K562 (cell line): Measurements from ENCODE around the gene ZDHHC20. TPM values are rescaled to one million over a fixed set of nuclear protein-coding genes. Genes with fewer than 3 reads are reported as not detected.
A peak's percentile ranks its signal among the peaks of the same experiment; 100 is the strongest.

Source experiments
- ASH1L ChIP-seq: fragments of 450-650 bp; IDR thresholded peaks from 2 replicates; pipeline ENCODE4 v1.6.1; 2018; ENCODE audit warnings: borderline replicate concordance, mild to moderate bottlenecking, low read depth; ENCODE audit not compliant: partially characterized antibody
- CHD4 ChIP-seq: fragments of 200-600 bp; sonication (generic); IDR thresholded peaks from 3 replicates; pipeline ENCODE4 v1.6.1; 2012; ENCODE audit warnings: low read depth, mild to moderate bottlenecking, mixed read lengths, low read length, inconsistent platforms; ENCODE audit not compliant: insufficient read depth, insufficient replicate concordance, poor library complexity, severe bottlenecking
- CXXC5 ChIP-seq: fragments of 250-450 bp; sonication (Bioruptor Pico); IDR thresholded peaks from 2 replicates; pipeline ENCODE4 v1.8.0; 2022; ENCODE audit warnings: inconsistent platforms, mild to moderate bottlenecking, moderate library complexity
- HMBOX1 ChIP-seq: sonication (generic); IDR thresholded peaks from 2 replicates; pipeline ENCODE4 v1.6.1; 2016
- HNRNPK ChIP-seq: fragments of 200-400 bp; formaldehyde crosslinking; IDR thresholded peaks from one replicate; pipeline ENCODE4 v1.6.1; 2018; ENCODE audit warnings: mild to moderate bottlenecking, low read depth, low read length; ENCODE audit not compliant: poor library complexity, severe bottlenecking
- JUN ChIP-seq, 2 experiments: sonication (generic) in 1 of 2; formaldehyde crosslinking in 1 of 2; IDR thresholded peaks; 2 replicates each; pipeline versions ENCODE4 v1.6.1 to v1.8.0; 2012 to 2022; ENCODE audit warnings: borderline replicate concordance in 2 of 2, mild to moderate bottlenecking in 2 of 2, improper control_type of control experiment in 1 of 2, low read depth in 1 of 2, low read length in 1 of 2, missing genetic modification reagents in 1 of 2
- JUND ChIP-seq, 2 experiments: IDR thresholded peaks; 2 replicates in 1 of 2; 3 replicates in 1 of 2; pipeline ENCODE4 v1.6.1; 2011; ENCODE audit warnings: borderline replicate concordance in 2 of 2, low read depth in 2 of 2, low read length in 2 of 2, improper control_type of control experiment in 1 of 2, missing biosample characterization in 1 of 2, missing genetic modification characterization in 1 of 2, missing genetic modification reagents in 1 of 2
- L3MBTL2 ChIP-seq: fragments of 450-650 bp; IDR thresholded peaks from 2 replicates; pipeline ENCODE4 v1.6.1; 2016; ENCODE audit warnings: mild to moderate bottlenecking, moderate library complexity
- LCOR ChIP-seq: sonication (generic); formaldehyde crosslinking; IDR thresholded peaks from 2 replicates; pipeline ENCODE4 v1.8.0; 2022; ENCODE audit warnings: mild to moderate bottlenecking, missing genetic modification reagents
- MXI1 ChIP-seq: IDR thresholded peaks from 2 replicates; pipeline ENCODE4 v1.6.1; 2011; ENCODE audit warnings: low read depth, mild to moderate bottlenecking, improper control_type of control experiment, low read length
- PATZ1 ChIP-seq: fragments of 250-450 bp; sonication (Bioruptor Pico); IDR thresholded peaks from 2 replicates; pipeline ENCODE4 v1.5.0; 2020; ENCODE audit warnings: mild to moderate bottlenecking, borderline replicate concordance
- RB1 ChIP-seq: fragments of 450-650 bp; IDR thresholded peaks from 2 replicates; pipeline ENCODE4 v1.6.1; 2017; ENCODE audit warnings: low read depth, mild to moderate bottlenecking
- RBFOX2 ChIP-seq: fragments of 200-400 bp; formaldehyde crosslinking; IDR thresholded peaks from 2 replicates; pipeline ENCODE4 v1.6.1; 2017; ENCODE audit warnings: low read depth, mild to moderate bottlenecking, low read length, moderate library complexity
- SETDB1 ChIP-seq: IDR thresholded peaks from one replicate; pipeline ENCODE4 v1.6.1; 2012; ENCODE audit warnings: low read length, control low read depth, inconsistent platforms
- SMARCC2 ChIP-seq: fragments of 450-650 bp; IDR thresholded peaks from 2 replicates; pipeline ENCODE4 v1.6.1; 2017; ENCODE audit warnings: antibody characterized with exemption, moderate library complexity, mild to moderate bottlenecking, low read depth
- SMARCE1 ChIP-seq: fragments of 450-650 bp; IDR thresholded peaks from 2 replicates; pipeline ENCODE4 v1.7.1; 2016; ENCODE audit warnings: mild to moderate bottlenecking
- THAP7 ChIP-seq: fragments of 250-450 bp; sonication (Bioruptor Pico); IDR thresholded peaks from 2 replicates; pipeline ENCODE4 v1.5.0; 2021
- TRIM24 ChIP-seq, 2 experiments: fragments of 450-650 bp; IDR thresholded peaks; 2 replicates each; pipeline ENCODE4 v1.6.1; 2016
- ZNF133 ChIP-seq: fragments of 250-450 bp; sonication (Bioruptor Pico); IDR thresholded peaks from 2 replicates; pipeline ENCODE4 v1.4.0; 2020; ENCODE audit warnings: mild to moderate bottlenecking
- ZNF354B ChIP-seq: fragments of 250-450 bp; sonication (Bioruptor Pico); IDR thresholded peaks from 2 replicates; pipeline ENCODE4 v1.4.0; 2020
- ZNF511 ChIP-seq: sonication (generic); formaldehyde crosslinking; IDR thresholded peaks from 2 replicates; pipeline ENCODE4 v1.8.0; 2022; ENCODE audit warnings: mild to moderate bottlenecking, missing genetic modification reagents
- polyA plus RNA-seq, 8 experiments: library from polyadenylated mRNA; depleted of rRNA in 4 of 8; stranded (reverse) in 5 of 8; unstranded in 3 of 8; fragments of >200 nt; fragmentation: Nextera tagmentation in 2 of 8; fragmentation: Illumina TruSeq in 1 of 8; extraction: Ambion mirVana in 2 of 8; extraction: Trizol in 1 of 8; gene quantifications; 2 replicates each; pipeline versions ENCODE4 v1.2.1 to v1.2.3, GENCODE V29; 2011 to 2014; ENCODE audit warnings: inconsistent platforms in 1 of 8, missing spikeins in 1 of 8
- total RNA-seq, 7 experiments: library from RNA; depleted of rRNA in 6 of 7; stranded (reverse); fragments of >200 nt in 6 of 7; fragmentation: Illumina TruSeq in 2 of 7; extraction: Trizol in 2 of 7; gene quantifications; 2 replicates each; pipeline versions ENCODE4 v1.2.1 to v1.2.3, GENCODE V29; 2011 to 2021; ENCODE audit warnings: low replicate concordance in 1 of 7
- TF ChIP-seq, protein P1 (sequence below): IDR thresholded peaks from 2 replicates; pipeline ENCODE4 v1.6.1; 2016; ENCODE audit warnings: missing genetic modification characterization, missing compliant biosample characterization

The ZDHHC20 gene
- total and polyA plus RNA-seq, 9 of the 15 experiments (the other 6 are each of a cell fraction or from before 2014, with no cell fraction given), result 2.7 to 20.9 (median 15.8) TPM

- no peak for TF ChIP-seq THAP7 (CRISPR knock-in tag)
- no peak for TF ChIP-seq RB1
- TF ChIP-seq HMBOX1, result no peak
- TF ChIP-seq, protein P1, sequence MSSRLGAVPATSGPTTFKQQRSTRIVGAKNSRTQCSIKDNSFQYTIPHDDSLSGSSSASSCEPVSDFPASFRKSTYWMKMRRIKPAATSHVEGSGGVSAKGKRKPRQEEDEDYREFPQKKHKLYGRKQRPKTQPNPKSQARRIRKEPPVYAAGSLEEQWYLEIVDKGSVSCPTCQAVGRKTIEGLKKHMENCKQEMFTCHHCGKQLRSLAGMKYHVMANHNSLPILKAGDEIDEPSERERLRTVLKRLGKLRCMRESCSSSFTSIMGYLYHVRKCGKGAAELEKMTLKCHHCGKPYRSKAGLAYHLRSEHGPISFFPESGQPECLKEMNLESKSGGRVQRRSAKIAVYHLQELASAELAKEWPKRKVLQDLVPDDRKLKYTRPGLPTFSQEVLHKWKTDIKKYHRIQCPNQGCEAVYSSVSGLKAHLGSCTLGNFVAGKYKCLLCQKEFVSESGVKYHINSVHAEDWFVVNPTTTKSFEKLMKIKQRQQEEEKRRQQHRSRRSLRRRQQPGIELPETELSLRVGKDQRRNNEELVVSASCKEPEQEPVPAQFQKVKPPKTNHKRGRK (tag), result no peak
- TF ChIP-seq L3MBTL2, result 0 out of 2 replicates have a peak, but pooled peaks have one; percentile 21
- peak; percentile 71 for TF ChIP-seq SMARCE1
- peak; percentile 96 for TF ChIP-seq JUND (IDR thresholded peaks at IDR 0.05; ENCODE audit: borderline replicate concordance, low read depth, low read length)
- peak; percentile 97 for TF ChIP-seq JUND (tag; IDR thresholded peaks at IDR 0.05; ENCODE audit: borderline replicate concordance, low read depth, low read length)
- no peak for TF ChIP-seq RBFOX2
- no peak for TF ChIP-seq CHD4
- TF ChIP-seq HNRNPK, result no peak
- no peak for TF ChIP-seq ZNF133
- TF ChIP-seq MXI1, result no peak
- 0 out of 4 replicates have a peak, but pooled peaks of 1 of the 2 experiments have one; percentile 48 for TF ChIP-seq TRIM24 (IDR thresholded peaks at IDR 0.05)
- no peak for TF ChIP-seq ZNF354B (CRISPR knock-in tag)
- TF ChIP-seq LCOR (CRISPR knock-in tag), result no peak
- peak; percentile 83 for TF ChIP-seq JUN (IDR thresholded peaks at IDR 0.05; ENCODE audit: borderline replicate concordance, low read depth, low read length)
- no peak for TF ChIP-seq JUN (CRISPR knock-in tag; IDR thresholded peaks at IDR 0.05; ENCODE audit: borderline replicate concordance)
- no peak for TF ChIP-seq PATZ1 (CRISPR knock-in tag)
- no peak for TF ChIP-seq CXXC5 (CRISPR knock-in tag)
- TF ChIP-seq SETDB1, result no peak
- TF ChIP-seq ASH1L, result no peak
- TF ChIP-seq ZNF511, result no peak
- no peak for TF ChIP-seq SMARCC2
These were observed 23.4 kb downstream of the ZDHHC20 start (continued) for GRCh38 chr13:21435687-21436151.
